ACC112 (cell line): ENCODE data around the gene BIVM.

Source experiments
- H2AFZ ChIP-seq: fragments of 200-600 bp; sonication (generic); one replicate; pipeline ENCODE4 v1.6.0; 2017; ENCODE audit warnings: antibody characterized with exemption, low read length; ENCODE audit not compliant: unreplicated experiment
- H3K27ac ChIP-seq: fragments of 200-600 bp; sonication (generic); 2 replicates; pipeline ENCODE4 v1.5.1; 2014; ENCODE audit warnings: low read depth, mild to moderate bottlenecking, antibody characterized with exemption, low read length, moderate library complexity
- H3K27me3 ChIP-seq: fragments of 200-600 bp; sonication (generic); 2 replicates; pipeline ENCODE4 v1.6.1; 2014; ENCODE audit warnings: mild to moderate bottlenecking, antibody characterized with exemption, low read length, moderate library complexity, mixed read lengths; ENCODE audit not compliant: insufficient read depth
- H3K36me3 ChIP-seq: fragments of 200-600 bp; sonication (generic); 2 replicates; pipeline ENCODE4 v1.6.1; 2016; ENCODE audit warnings: mild to moderate bottlenecking, antibody characterized with exemption, low read length, moderate library complexity, mixed read lengths; ENCODE audit not compliant: insufficient read depth
- H3K4me1 ChIP-seq: fragments of 200-600 bp; sonication (generic); one replicate; pipeline ENCODE4 v1.6.1; 2016; ENCODE audit warnings: low read length, mixed read lengths; ENCODE audit not compliant: insufficient read depth, unreplicated experiment, control insufficient read depth
- H3K4me3 ChIP-seq: fragments of 200-600 bp; sonication (generic); 2 replicates; pipeline ENCODE4 v1.5.1; 2014; ENCODE audit warnings: mild to moderate bottlenecking, low read depth, low read length
- H3K79me2 ChIP-seq: fragments of 200-600 bp; sonication (generic); one replicate; pipeline ENCODE4 v1.6.0; 2016; ENCODE audit warnings: low read length; ENCODE audit not compliant: control insufficient read depth, unreplicated experiment, insufficient read depth

Gene BIVM

DNA sequence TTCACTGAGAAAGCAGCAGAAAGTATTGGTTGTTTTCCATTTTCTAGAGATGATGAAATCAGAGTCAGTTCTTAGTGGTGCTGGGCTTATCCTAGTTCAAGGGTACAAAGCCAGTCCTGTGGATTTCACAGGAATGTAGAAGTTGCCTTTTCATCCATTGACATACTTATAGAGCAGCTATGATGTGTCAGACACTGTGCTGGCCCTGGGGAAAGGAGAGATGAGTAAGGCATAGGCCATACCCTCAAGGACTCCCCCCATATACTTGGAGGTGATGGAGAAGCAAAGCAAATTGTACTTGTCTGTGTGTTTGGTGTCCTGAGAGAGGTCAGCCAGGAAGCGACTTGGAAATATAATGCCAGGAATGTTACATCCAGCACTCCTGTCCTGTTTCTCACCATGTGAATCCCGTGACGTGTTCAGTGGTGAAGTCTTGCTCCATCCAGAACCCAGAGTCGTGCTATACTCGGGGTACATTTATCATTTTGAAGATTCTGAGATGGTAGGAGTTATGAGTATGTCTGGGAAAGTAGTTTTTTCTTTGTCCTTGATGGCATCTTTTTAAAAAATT, 69.5 kb downstream of the BIVM start:
- peaks cover 6% of the 10 kb centered on the region for H3K79me2 ChIP-seq
- H3K27ac ChIP-seq: no peak overlapping the region
- H3K36me3 ChIP-seq: peaks cover 51% of the 10 kb centered on the region
- no peaks in the 10 kb centered on the region for H3K27me3 ChIP-seq
- H3K4me3 ChIP-seq: no peak overlapping the region
- no peak overlapping the region for H2AFZ ChIP-seq
- peaks cover 32% of the 10 kb centered on the region for H3K4me1 ChIP-seq

DNA sequence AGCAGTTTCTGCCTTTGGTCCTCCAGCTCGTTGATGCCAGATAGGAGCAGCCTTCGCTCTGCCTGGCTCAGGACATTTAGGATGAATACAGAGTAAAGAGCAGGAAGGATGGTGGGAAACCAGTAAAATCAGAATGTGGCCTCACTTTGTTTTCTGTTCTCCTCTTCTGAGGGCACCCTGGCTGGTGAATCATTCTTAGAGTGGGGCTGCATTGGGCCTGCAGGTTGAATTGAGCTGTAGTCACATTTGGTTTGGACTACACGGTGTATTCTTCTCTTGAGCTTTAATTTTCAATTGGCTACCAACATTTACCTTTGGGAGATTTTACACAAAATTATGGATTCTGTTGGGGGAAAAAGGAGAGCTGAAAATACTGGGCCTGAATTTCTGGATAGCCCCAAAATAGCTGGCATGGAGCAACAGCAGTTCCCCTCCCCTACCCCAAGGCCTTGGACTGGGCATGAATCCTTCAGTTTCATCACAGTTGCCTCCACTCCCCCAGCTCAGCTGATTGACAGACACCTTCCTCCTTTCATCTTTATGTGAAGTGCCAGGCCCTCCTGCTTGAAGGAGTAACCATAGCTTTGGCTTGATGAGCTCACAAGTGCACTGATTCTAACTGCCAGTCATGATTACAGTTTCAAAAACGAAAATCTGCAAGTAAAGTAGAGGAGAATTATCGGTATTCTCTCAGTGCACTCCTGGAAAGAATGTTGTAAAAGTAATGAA, 71.2 kb downstream of the BIVM start:
- H3K36me3 ChIP-seq: peaks cover 40% of the 10 kb centered on the region
- peak overlapping the region; percentile 44 for H3K27ac ChIP-seq

DNA sequence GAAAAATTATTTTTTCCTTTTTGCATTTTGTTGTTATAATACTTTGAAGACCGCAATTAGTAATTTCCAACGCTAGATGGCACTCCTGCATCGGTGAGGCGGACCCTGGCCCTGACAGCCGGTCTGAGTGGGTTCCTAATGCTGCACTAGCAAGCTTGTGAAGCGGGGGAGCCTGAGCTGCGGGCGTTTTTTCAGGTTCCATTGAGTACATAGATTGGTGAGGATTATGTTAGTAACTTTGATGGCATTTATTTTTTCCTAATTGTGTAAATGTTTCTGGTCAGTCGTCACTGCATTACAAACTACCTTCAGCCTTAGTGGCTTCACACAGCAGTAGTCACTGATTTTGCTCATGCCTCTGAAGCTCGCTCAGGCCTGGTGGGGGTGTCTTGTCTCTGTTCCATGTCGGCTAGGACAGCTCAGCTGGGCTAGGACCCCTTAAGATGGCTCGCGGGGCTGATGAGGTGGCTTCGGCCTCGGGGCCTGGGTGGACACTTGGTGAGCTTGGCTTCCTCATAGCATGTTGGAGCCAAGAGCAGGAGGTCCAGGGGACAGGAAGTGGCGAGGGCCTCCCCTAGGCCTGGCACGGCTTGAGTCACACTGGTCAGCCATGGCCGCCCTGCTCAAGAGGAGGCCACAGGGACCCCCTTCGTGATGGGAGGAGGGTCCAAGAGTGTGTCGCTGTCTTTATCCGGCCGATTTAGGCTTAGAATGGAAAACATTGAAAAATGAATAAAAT, 71.9 kb downstream of the BIVM start:
- Histone ChIP-seq H3K36me3 (peaks cover 47% of the 10 kb centered on the region), H2AFZ (no peak overlapping the region), H3K4me1 (peaks cover 38% of the 10 kb centered on the region), H3K27ac (no peak overlapping the region), H3K27me3 (no peaks in the 10 kb centered on the region), H3K79me2 (peaks cover 6% of the 10 kb centered on the region), H3K4me3 (no peak overlapping the region)

More for the DNA sequence above, 71.2 kb downstream of the BIVM start:
- Histone ChIP-seq H3K27me3 (no peaks in the 10 kb centered on the region), H3K79me2 (peaks cover 6% of the 10 kb centered on the region), H2AFZ (no peak overlapping the region), H3K4me3 (no peak overlapping the region), H3K4me1 (peaks cover 38% of the 10 kb centered on the region)

DNA sequence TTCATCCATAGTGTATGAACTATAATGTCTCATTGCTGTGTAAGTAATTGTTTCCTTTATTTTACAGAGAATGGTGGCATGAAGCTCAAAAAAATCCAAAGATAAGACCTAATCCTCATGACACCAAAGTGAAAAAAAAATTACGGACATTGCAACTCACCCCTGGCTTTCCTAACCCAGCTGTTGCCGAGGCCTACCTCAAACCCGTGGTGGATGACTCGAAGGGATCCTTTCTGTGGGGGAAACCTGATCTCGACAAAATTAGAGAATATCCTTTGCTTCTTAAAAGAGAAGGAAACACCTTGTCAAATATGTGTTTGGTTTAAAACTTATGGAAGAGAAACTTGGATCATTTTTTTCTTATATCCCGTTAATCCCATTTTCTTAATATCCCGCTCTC, 73.2 kb downstream of the BIVM start:
- H3K4me3 ChIP-seq: no peak overlapping the region
- H3K36me3 ChIP-seq: peaks cover 48% of the 10 kb centered on the region
- H2AFZ ChIP-seq: no peak overlapping the region
- H3K79me2 ChIP-seq: peaks cover 6% of the 10 kb centered on the region
- H3K27me3 ChIP-seq: no peaks in the 10 kb centered on the region
- peaks cover 38% of the 10 kb centered on the region for H3K4me1 ChIP-seq
- no peak overlapping the region for H3K27ac ChIP-seq

DNA sequence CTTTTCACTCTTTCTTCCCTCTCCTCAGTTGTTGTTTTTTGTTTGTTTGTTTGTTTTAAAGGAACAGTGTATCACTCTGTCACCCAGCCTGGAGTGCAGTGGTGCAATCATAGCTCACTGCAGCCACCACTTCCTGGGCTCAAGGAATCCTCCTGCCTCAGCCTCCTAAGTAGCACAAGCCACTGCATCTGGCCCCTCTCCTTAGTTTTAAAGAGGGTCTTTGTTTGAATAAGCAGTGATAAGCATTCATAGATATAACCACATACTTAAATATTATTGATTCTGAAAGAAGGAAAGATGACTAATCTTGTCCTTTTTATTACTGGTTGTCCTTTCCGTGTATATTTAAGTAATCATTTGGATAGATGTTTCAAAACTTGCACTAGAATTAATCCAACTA, 73.6 kb downstream of the BIVM start:
- Histone ChIP-seq H3K79me2 (peaks cover 4% of the 10 kb centered on the region), H3K36me3 (peaks cover 45% of the 10 kb centered on the region), H3K4me3 (no peak overlapping the region), H2AFZ (no peak overlapping the region), H3K27ac (no peak overlapping the region), H3K4me1 (peaks cover 38% of the 10 kb centered on the region), H3K27me3 (no peaks in the 10 kb centered on the region)

DNA sequence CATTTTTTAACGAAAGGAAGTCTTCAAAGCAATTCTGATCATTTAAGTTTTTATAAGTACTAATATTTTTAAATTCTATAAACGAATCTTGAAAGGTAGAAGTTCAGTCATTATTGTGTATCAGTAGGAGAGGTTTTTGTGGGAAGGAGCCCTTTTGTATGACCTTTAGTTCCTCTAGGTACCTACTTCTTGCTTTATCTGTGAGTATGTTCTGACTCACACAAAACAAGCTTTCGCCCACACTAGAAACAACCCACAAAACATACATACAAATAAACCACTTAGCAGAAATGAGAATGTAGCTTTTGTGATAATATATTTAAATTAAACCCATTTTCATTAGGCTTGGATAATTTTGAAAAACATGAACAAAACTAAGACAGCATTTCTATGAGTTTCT, 74.7 kb downstream of the BIVM start:
- Histone ChIP-seq H3K27me3 (no peaks in the 10 kb centered on the region), H3K4me3 (no peak overlapping the region), H3K4me1 (peaks cover 38% of the 10 kb centered on the region), H3K79me2 (peaks cover 3% of the 10 kb centered on the region), H3K27ac (peak overlapping the region; percentile 34), H3K36me3 (peaks cover 37% of the 10 kb centered on the region), H2AFZ (no peak overlapping the region)

DNA sequence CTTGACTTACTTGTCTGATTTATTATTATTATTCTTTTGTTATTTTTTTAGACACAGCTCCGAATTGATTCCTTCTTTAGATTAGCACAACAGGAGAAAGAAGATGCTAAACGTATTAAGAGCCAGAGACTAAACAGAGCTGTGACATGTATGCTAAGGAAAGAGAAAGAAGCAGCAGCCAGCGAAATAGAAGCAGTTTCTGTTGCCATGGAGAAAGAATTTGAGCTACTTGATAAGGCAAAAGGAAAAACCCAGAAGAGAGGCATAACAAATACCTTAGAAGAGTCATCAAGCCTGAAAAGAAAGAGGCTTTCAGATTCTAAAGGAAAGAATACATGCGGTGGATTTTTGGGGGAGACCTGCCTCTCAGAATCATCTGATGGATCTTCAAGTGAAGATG, 76.3 kb downstream of the BIVM start:
- Histone ChIP-seq H3K79me2 (peaks cover 3% of the 10 kb centered on the region), H3K27ac (no peak overlapping the region), H3K4me3 (no peak overlapping the region), H2AFZ (no peak overlapping the region), H3K4me1 (peaks cover 30% of the 10 kb centered on the region), H3K36me3 (peaks cover 34% of the 10 kb centered on the region), H3K27me3 (no peaks in the 10 kb centered on the region)

DNA sequence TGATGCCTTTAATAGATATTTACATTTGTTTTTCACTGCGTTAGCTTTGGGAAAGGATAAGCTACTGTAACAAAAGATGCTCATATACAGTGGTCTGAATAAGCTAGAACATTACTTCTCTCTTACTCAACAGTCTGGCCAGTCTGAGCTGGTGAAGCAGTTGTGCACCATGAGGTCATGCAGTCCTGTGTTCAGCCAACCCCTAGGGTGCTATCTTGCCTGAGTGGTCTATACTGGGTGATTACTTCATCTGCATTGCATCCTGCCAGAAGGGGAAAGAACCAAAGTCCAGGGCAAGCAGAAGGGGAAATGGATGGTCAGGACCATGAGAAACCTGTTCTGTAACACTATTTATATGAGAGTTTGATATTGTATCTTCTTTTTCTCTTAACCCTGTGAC, 78.4 kb downstream of the BIVM start:
- H3K27me3 ChIP-seq: no peaks in the 10 kb centered on the region
- no peak overlapping the region for H3K4me3 ChIP-seq
- no peak overlapping the region for H2AFZ ChIP-seq
- H3K79me2 ChIP-seq: no peaks in the 10 kb centered on the region
- H3K36me3 ChIP-seq: peaks cover 34% of the 10 kb centered on the region
- H3K4me1 ChIP-seq: peaks cover 18% of the 10 kb centered on the region
- no peak overlapping the region for H3K27ac ChIP-seq

DNA sequence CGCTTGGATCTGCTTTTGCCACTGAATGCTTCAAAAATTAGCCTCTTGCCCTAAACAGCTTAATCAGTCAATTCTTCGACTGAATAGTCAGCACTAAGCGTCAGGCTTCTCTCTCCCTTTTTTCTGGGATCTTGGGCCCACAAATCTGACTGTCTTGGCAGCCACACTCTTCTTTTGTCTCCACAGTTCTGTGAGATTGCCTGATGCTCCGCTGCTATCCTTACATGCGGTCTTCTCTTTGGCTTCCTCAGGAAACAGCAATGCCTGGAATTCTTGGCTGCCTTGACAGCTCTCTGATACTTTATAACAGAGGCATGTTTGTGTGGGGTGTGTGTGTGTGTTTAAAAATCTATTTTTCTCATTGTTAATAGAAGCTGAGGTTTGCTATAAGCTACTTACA, 79.6 kb downstream of the BIVM start:
- H3K27me3 ChIP-seq: no peaks in the 10 kb centered on the region
- no peaks in the 10 kb centered on the region for H3K79me2 ChIP-seq
- H2AFZ ChIP-seq: no peak overlapping the region
- peaks cover 6% of the 10 kb centered on the region for H3K4me1 ChIP-seq
- no peak overlapping the region for H3K27ac ChIP-seq
- no peak overlapping the region for H3K4me3 ChIP-seq
- peaks cover 22% of the 10 kb centered on the region for H3K36me3 ChIP-seq

DNA sequence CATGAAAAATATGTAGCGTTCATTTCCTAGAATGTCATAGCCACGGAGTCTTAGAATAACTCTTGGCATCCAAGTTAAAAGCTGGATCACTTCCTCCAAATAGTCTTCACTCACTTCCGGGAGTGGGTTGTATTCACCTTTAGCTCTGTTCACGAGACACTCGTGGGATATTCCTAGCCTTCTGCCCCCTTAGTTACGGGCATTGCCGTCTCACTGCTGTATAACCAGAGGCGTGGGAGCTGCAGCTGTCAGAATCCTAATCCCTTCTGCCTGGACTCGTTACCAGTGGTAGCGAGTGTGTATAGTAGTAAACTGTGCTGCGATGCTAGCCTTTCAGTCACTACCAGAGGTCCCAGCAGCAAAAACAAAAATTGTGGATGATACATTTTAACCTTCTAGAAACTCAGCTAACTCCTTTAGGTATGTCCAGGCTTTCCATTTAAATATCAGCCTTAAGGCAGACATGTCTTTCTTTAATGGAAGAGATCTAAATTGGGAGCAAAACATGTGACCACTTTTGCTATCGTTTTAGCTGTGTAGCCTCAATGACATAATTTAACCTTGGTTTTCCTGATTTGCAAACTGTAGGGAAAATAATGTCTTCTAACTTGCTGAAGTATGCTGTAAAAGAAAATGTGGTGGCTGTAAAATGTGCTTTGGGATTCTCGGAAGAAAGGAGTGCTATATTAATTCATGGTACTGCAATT, 81.0 kb downstream of the BIVM start:
- Histone ChIP-seq H3K36me3 (peaks cover 19% of the 10 kb centered on the region), H3K27ac (no peak overlapping the region), H2AFZ (no peak overlapping the region), H3K4me3 (no peak overlapping the region), H3K79me2 (no peaks in the 10 kb centered on the region), H3K4me1 (no peaks in the 10 kb centered on the region), H3K27me3 (no peaks in the 10 kb centered on the region)
